K562 (cell line): ENCODE measurements around the gene DOCK3. TPM values are rescaled to one million over a fixed set of nuclear protein-coding genes. Genes with fewer than 3 reads are reported as not detected.
A peak's percentile ranks its signal among the peaks of the same experiment; 100 is the strongest.

Experiments
- ATAC-seq: fragments of 200-7000 bp; cut with Tn5 transposase; 3 replicates; pipeline ENCODE4 v1.9.1; 2020; ENCODE audit warnings: moderate library complexity
- BruUV-seq: library from RNA; stranded (reverse); fragments of 400-500 nt; replicated peaks from 2 replicates; lab custom pipeline; 2021; lab: Mats Ljungman, UMichigan
- CTCF ChIA-PET: fragments of 300-600 bp; formaldehyde crosslinking; extraction: SDS; loops from one replicate; lab custom pipeline; 2021; ENCODE audit warnings: low intra/inter-chr PET ratio; lab: Yijun Ruan, JAX
- POLR2A ChIA-PET: fragments of 300-600, 350-650 bp; sonication (Branson Sonifier 250); formaldehyde crosslinking; extraction: SDS; loops from one replicate; lab custom pipeline; 2021; ENCODE audit warnings: antibody characterized with exemption, inconsistent platforms; lab: Yijun Ruan, JAX
- DNase-seq, 4 experiments: peaks; one replicate each; pipeline versions ENCODE4 v3.0.0 to v3.0.0-alpha.2; 2011 to 2018; ENCODE audit warnings: low spot score in 3 of 4, mixed read lengths in 3 of 4; ENCODE audit errors: extremely low read depth in 1 of 4
- FAIRE-seq: peaks from 2 replicates; lab custom pipeline; 2011; peaks lifted over from hg19 to GRCh38; lab: Jason Lieb, UNC
- H2AFZ ChIP-seq: 2 replicates; pipeline ENCODE4 v1.6.0; 2011; ENCODE audit warnings: low read depth, low read length, control low read depth, inconsistent platforms
- H3K27ac ChIP-seq: fragments of 200-600 bp; 3 replicates; pipeline ENCODE4 v1.8.0; 2011; ENCODE audit warnings: low read depth, mild to moderate bottlenecking, control low read depth, inconsistent platforms, low read length, moderate library complexity, mixed read lengths; ENCODE audit errors: extremely low read depth
- H3K27me3 ChIP-seq, 2 experiments: fragments of 300-600 bp in 1 of 2; 2 replicates in 1 of 2; 3 replicates in 1 of 2; pipeline versions ENCODE4 v1.6.0 to v1.8.0; 2011; ENCODE audit warnings: inconsistent platforms in 2 of 2, low read length in 2 of 2, mild to moderate bottlenecking in 1 of 2, mixed read lengths in 1 of 2, moderate library complexity in 1 of 2; ENCODE audit not compliant: control insufficient read depth in 2 of 2, insufficient read depth in 2 of 2
- H3K36me3 ChIP-seq: fragments of 300-600 bp; 3 replicates; pipeline ENCODE4 v1.8.0; 2011; ENCODE audit warnings: mild to moderate bottlenecking, low read length, inconsistent platforms; ENCODE audit not compliant: control insufficient read depth, insufficient read depth
- H3K4me1 ChIP-seq, 2 experiments: fragments of 200-600 bp in 1 of 2; replicated peaks in 1 of 2; 2 replicates in 1 of 2; 3 replicates in 1 of 2; pipeline versions ENCODE4 v1.5.1 to v1.8.0; 2011; ENCODE audit warnings: inconsistent platforms in 2 of 2, low read length in 2 of 2, mild to moderate bottlenecking in 1 of 2, mixed read lengths in 1 of 2, moderate library complexity in 1 of 2; ENCODE audit not compliant: control insufficient read depth in 2 of 2, insufficient read depth in 2 of 2
- H3K4me2 ChIP-seq: 2 replicates; pipeline ENCODE4 v1.6.1; 2011; ENCODE audit warnings: low read length, control low read depth, inconsistent platforms, mixed read lengths; ENCODE audit not compliant: insufficient read depth
- H3K4me3 ChIP-seq: fragments of 200-600 bp; sonication (generic), shearing (Covaris generic); 2 replicates; pipeline ENCODE4 v1.5.1; 2016; ENCODE audit warnings: control low read depth, inconsistent platforms
- H3K79me2 ChIP-seq: fragments of 200-600 bp; 3 replicates; pipeline ENCODE4 v1.8.0; 2011; ENCODE audit warnings: low read length, inconsistent platforms; ENCODE audit not compliant: control insufficient read depth, insufficient read depth
- H3K9ac ChIP-seq, 2 experiments: 2 replicates each; pipeline versions ENCODE4 v1.6.0 to v1.6.1; 2011; ENCODE audit warnings: low read depth in 2 of 2, low read length in 2 of 2, control low read depth in 1 of 2, inconsistent platforms in 1 of 2, mild to moderate bottlenecking in 1 of 2, mixed read lengths in 1 of 2; ENCODE audit not compliant: insufficient read depth in 1 of 2
- H3K9me1 ChIP-seq: one replicate; pipeline ENCODE4 v1.6.0; 2011; ENCODE audit warnings: inconsistent platforms, mild to moderate bottlenecking, low read length, moderate library complexity; ENCODE audit not compliant: control insufficient read depth, insufficient read depth
- H3K9me3 ChIP-seq: replicated peaks from 2 replicates; pipeline ENCODE4 v1.5.1; 2011; ENCODE audit warnings: low read depth, low read length, inconsistent platforms; ENCODE audit not compliant: control insufficient read depth, insufficient read depth
- H4K20me1 ChIP-seq: replicated peaks from 2 replicates; pipeline ENCODE4 v1.6.1; 2011; ENCODE audit warnings: low read length, inconsistent platforms, mixed read lengths; ENCODE audit not compliant: control insufficient read depth, insufficient read depth
- CHCHD3 ChIP-seq: fragments of 250-450 bp; sonication (Bioruptor Pico); IDR thresholded peaks from 2 replicates; pipeline ENCODE4 v2.1.2; 2022; ENCODE audit warnings: mild to moderate bottlenecking
- FIP1L1 ChIP-seq: fragments of 200-400 bp; formaldehyde crosslinking; IDR thresholded peaks from 2 replicates; pipeline ENCODE4 v1.6.1; 2018; ENCODE audit warnings: mild to moderate bottlenecking, low read depth, low read length; ENCODE audit not compliant: poor library complexity, severe bottlenecking
- MTA1 ChIP-seq: fragments of 450-650 bp; IDR thresholded peaks from 2 replicates; pipeline ENCODE4 v1.6.1; 2017; ENCODE audit warnings: borderline replicate concordance
- NFIC ChIP-seq: fragments of 450-650 bp; IDR thresholded peaks from 2 replicates; pipeline ENCODE4 v1.6.1; 2017; ENCODE audit warnings: mild to moderate bottlenecking, inconsistent platforms
- NFIX ChIP-seq: fragments of 250-450 bp; sonication (Bioruptor Pico); IDR thresholded peaks from 2 replicates; pipeline ENCODE4 v1.4.0; 2020; ENCODE audit warnings: low read depth, mild to moderate bottlenecking, moderate library complexity
- PBX2 ChIP-seq, 2 experiments: IDR thresholded peaks in 1 of 2; conservative IDR thresholded peaks in 1 of 2; 2 replicates each; pipeline ENCODE4 v1.6.1; 2016; ENCODE audit warnings: low read depth in 2 of 2, mild to moderate bottlenecking in 1 of 2, missing compliant biosample characterization in 1 of 2, missing genetic modification characterization in 1 of 2, moderate library complexity in 1 of 2
- PHF8 ChIP-seq: fragments of 200-600 bp; sonication (generic); IDR thresholded peaks from 2 replicates; pipeline ENCODE4 v1.6.1; 2012; ENCODE audit warnings: mixed run types, mild to moderate bottlenecking, inconsistent platforms, low read length, moderate library complexity, borderline replicate concordance
- RAD21 ChIP-seq, 2 experiments: fragments of 250-450 bp in 1 of 2; fragments of 450-650 bp in 1 of 2; sonication (Bioruptor Pico) in 1 of 2; formaldehyde crosslinking in 1 of 2; IDR thresholded peaks in 1 of 2; conservative IDR thresholded peaks in 1 of 2; 2 replicates each; pipeline versions ENCODE4 v1.4.0 to v1.8.0; 2020 to 2022; ENCODE audit warnings: mild to moderate bottlenecking in 2 of 2, moderate library complexity in 1 of 2
- SMAD1 ChIP-seq: fragments of 150-350 bp; IDR thresholded peaks from 2 replicates; pipeline ENCODE4 v1.6.1; 2014; ENCODE audit warnings: low read length, low read depth; ENCODE audit not compliant: partially characterized antibody
- SMAD3 ChIP-seq: fragments of 450-650 bp; formaldehyde crosslinking; conservative IDR thresholded peaks from 2 replicates; pipeline ENCODE4 v1.4.0; 2020; ENCODE audit warnings: mild to moderate bottlenecking
- STAG1 ChIP-seq: sonication (generic); formaldehyde crosslinking; IDR thresholded peaks from 2 replicates; pipeline ENCODE4 v1.5.0; 2020; ENCODE audit warnings: missing genetic modification reagents, borderline replicate concordance
- ZFP30 ChIP-seq: fragments of 250-450 bp; sonication (Bioruptor Pico); IDR thresholded peaks from 2 replicates; pipeline ENCODE4 v1.8.0; 2022; ENCODE audit warnings: moderate library complexity, mild to moderate bottlenecking, inconsistent platforms, borderline replicate concordance
- ZNF561 ChIP-seq: fragments of 450-650 bp; formaldehyde crosslinking; conservative IDR thresholded peaks from 2 replicates; pipeline ENCODE4 v1.4.0; 2020; ENCODE audit warnings: mild to moderate bottlenecking, moderate library complexity
- ZNF707 ChIP-seq: fragments of 250-450 bp; sonication (Bioruptor Pico); conservative IDR thresholded peaks from 2 replicates; pipeline ENCODE4 v1.8.0; 2022; ENCODE audit warnings: inconsistent platforms, mild to moderate bottlenecking, moderate library complexity
- WGBS: fragments of 100-300 bp; shearing (Covaris generic); methylation state at CpG from one replicate; pipeline ENCODE4 v1.1.6; 2016; ENCODE audit warnings: low coverage, mixed read lengths; ENCODE audit not compliant: insufficient coverage; ENCODE audit errors: missing lambda C conversion rate; 5-methylcytosine and 5-hydroxymethylcytosine counted together
- in situ Hi-C: fragments of 300-500 bp; cut with MboI; formaldehyde crosslinking; loops from 4 replicates; pipeline ENCODE4 v1.15.0; 2018; ENCODE audit warnings: inconsistent platforms, mixed read lengths
- intact Hi-C: fragments of 100-400 bp; cut with micrococcal nuclease; formaldehyde crosslinking; loops from 2 replicates; pipeline ENCODE4 v1.14.2; 2022
- polyA plus RNA-seq, 8 experiments: library from polyadenylated mRNA; depleted of rRNA in 4 of 8; stranded (reverse) in 5 of 8; unstranded in 3 of 8; fragments of >200 nt; fragmentation: Nextera tagmentation in 2 of 8; fragmentation: Illumina TruSeq in 1 of 8; extraction: Ambion mirVana in 2 of 8; extraction: Trizol in 1 of 8; gene quantifications; 2 replicates each; pipeline versions ENCODE4 v1.2.1 to v1.2.3, GENCODE V29; 2011 to 2014; ENCODE audit warnings: inconsistent platforms in 1 of 8, missing spikeins in 1 of 8
- total RNA-seq, 7 experiments: library from RNA; depleted of rRNA in 6 of 7; stranded (reverse); fragments of >200 nt in 6 of 7; fragmentation: Illumina TruSeq in 2 of 7; extraction: Trizol in 2 of 7; gene quantifications; 2 replicates each; pipeline versions ENCODE4 v1.2.1 to v1.2.3, GENCODE V29; 2011 to 2021; ENCODE audit warnings: low replicate concordance in 1 of 7

Gene DOCK3
- total and polyA plus RNA-seq, 9 of the 15 experiments (the other 6 are each of a cell fraction or from before 2014, with no cell fraction given) = under 0.01 to 0.03 (median 0.01) TPM; not detected in 4

- POLR2A ChIA-PET = no interaction called here
- TF ChIP-seq CHCHD3 (CRISPR knock-in tag) = no peak
- TF ChIP-seq ZFP30 (CRISPR knock-in tag) = no peak
- no peak for TF ChIP-seq ZNF561 (CRISPR knock-in tag)
- no peak for TF ChIP-seq MTA1
- no peak for TF ChIP-seq SMAD3
- TF ChIP-seq PHF8 = no peak
- TF ChIP-seq SMAD1 = no peak
- peak; percentile 65 for TF ChIP-seq NFIX (CRISPR knock-in tag)
- no peak for TF ChIP-seq STAG1 (CRISPR knock-in tag)
- no peak for TF ChIP-seq FIP1L1
- TF ChIP-seq NFIC = peak; percentile 93
- no peak for TF ChIP-seq PBX2 (CRISPR knock-in tag; IDR thresholded peaks at IDR 0.05; ENCODE audit: low read depth)
- no peak for TF ChIP-seq PBX2 (tag; conservative IDR thresholded peaks at IDR 0.05; ENCODE audit: low read depth)
- TF ChIP-seq RAD21 (CRISPR knock-in tag; conservative IDR thresholded peaks at IDR 0.05 in 1 of 2, IDR thresholded peaks at IDR 0.05 in 1 of 2) = no peak
- TF ChIP-seq ZNF707 (CRISPR knock-in tag) = no peak
- no peaks in the 10 kb centered on the region for H3K27me3 ChIP-seq
- BruUV-seq = no TSS peak
- CTCF ChIA-PET = no interaction called here
- H3K9me1 ChIP-seq = no peaks in the 10 kb centered on the region
- in situ Hi-C loops = no loop called here
- DNase-seq (peak in 1 of 4 experiments; percentile 2), FAIRE-seq (no peak), ATAC-seq (no peak)
- H3K4me2 ChIP-seq = no peak overlapping the region
- no peaks in the 10 kb centered on the region for H4K20me1 ChIP-seq
- no peak overlapping the region for H3K27ac ChIP-seq
- no peaks in the 10 kb centered on the region for H3K79me2 ChIP-seq
- H3K9ac ChIP-seq = no peak overlapping the region
- 0% methylated on average over 4 of the region's 4 CpGs for WGBS
- no peak overlapping the region for H2AFZ ChIP-seq
- intact Hi-C loops = no loop called here
- no peaks in the 10 kb centered on the region for H3K36me3 ChIP-seq
- no peaks in the 10 kb centered on the region for H3K4me1 ChIP-seq
- no peaks in the 10 kb centered on the region for H3K9me3 ChIP-seq
- H3K4me3 ChIP-seq = no peak overlapping the region
These were observed 33.9 kb downstream of the DOCK3 start for GRCh38 chr3:50708620-50709019.
